K562 (cell line): ENCODE results near the gene ACTN4. TPM values are rescaled to one million over a fixed set of nuclear protein-coding genes. Genes with fewer than 3 reads are reported as not detected.

Source experiments
- ADNP ChIP-seq: fragments of 200-800 bp; sonication (Bioruptor generic); IDR thresholded peaks from 2 replicates; pipeline ENCODE4 v1.6.1; 2016; ENCODE audit warnings: missing genetic modification characterization, missing compliant biosample characterization
- CBFA2T3 ChIP-seq: fragments of 450-650 bp; IDR thresholded peaks from 2 replicates; pipeline ENCODE4 v1.6.1; 2017
- CSDE1 ChIP-seq, 2 experiments: fragments of 450-650 bp; IDR thresholded peaks; 2 replicates each; pipeline ENCODE4 v1.6.1; 2016; ENCODE audit warnings: mild to moderate bottlenecking in 1 of 2
- EP400 ChIP-seq: fragments of 450-650 bp; IDR thresholded peaks from 2 replicates; pipeline ENCODE4 v1.6.1; 2017; ENCODE audit warnings: antibody characterized with exemption, mild to moderate bottlenecking, moderate library complexity
- KDM4B ChIP-seq, 2 experiments: fragments of 450-650 bp in 1 of 2; sonication (generic) in 1 of 2; IDR thresholded peaks; 2 replicates each; pipeline ENCODE4 v1.6.1; 2016 to 2017; ENCODE audit warnings: borderline replicate concordance in 2 of 2, antibody characterized with exemption in 1 of 2, low read depth in 1 of 2, mild to moderate bottlenecking in 1 of 2
- KLF10 ChIP-seq: fragments of 250-450 bp; sonication (Bioruptor Pico); IDR thresholded peaks from 2 replicates; pipeline ENCODE4 v1.6.1; 2021; ENCODE audit warnings: matching md5 sums
- SMAD4 ChIP-seq: fragments of 250-450 bp; sonication (Bioruptor Pico); conservative IDR thresholded peaks from 2 replicates; pipeline ENCODE4 v1.8.0; 2021; ENCODE audit warnings: inconsistent platforms, mild to moderate bottlenecking, moderate library complexity
- STAT5A ChIP-seq: IDR thresholded peaks from 2 replicates; pipeline ENCODE4 v1.6.1; 2012; ENCODE audit warnings: low read length, inconsistent platforms, borderline replicate concordance
- XRCC5 ChIP-seq: fragments of 200-400 bp; formaldehyde crosslinking; IDR thresholded peaks from 2 replicates; pipeline ENCODE4 v1.6.1; 2017; ENCODE audit warnings: low read depth, mild to moderate bottlenecking, low read length
- YY1 ChIP-seq, 3 experiments: IDR thresholded peaks; 2 replicates each; pipeline ENCODE4 v1.6.1; 2011; ENCODE audit warnings: low read length in 2 of 3, mild to moderate bottlenecking in 2 of 3, moderate library complexity in 2 of 3, borderline replicate concordance in 1 of 3, control low read depth in 1 of 3, low read depth in 1 of 3; ENCODE audit not compliant: insufficient read depth in 3 of 3, insufficient replicate concordance in 2 of 3, control insufficient read depth in 1 of 3, insufficient read length in 1 of 3; ENCODE audit errors: extremely low read depth in 1 of 3
- ZNF696 ChIP-seq: fragments of 250-450 bp; sonication (Bioruptor Pico); conservative IDR thresholded peaks from 2 replicates; pipeline ENCODE4 v1.4.0; 2020; ENCODE audit warnings: mild to moderate bottlenecking, moderate library complexity
- polyA plus RNA-seq, 8 experiments: library from polyadenylated mRNA; depleted of rRNA in 4 of 8; stranded (reverse) in 5 of 8; unstranded in 3 of 8; fragments of >200 nt; fragmentation: Nextera tagmentation in 2 of 8; fragmentation: Illumina TruSeq in 1 of 8; extraction: Ambion mirVana in 2 of 8; extraction: Trizol in 1 of 8; gene quantifications; 2 replicates each; pipeline versions ENCODE4 v1.2.1 to v1.2.3, GENCODE V29; 2011 to 2014; ENCODE audit warnings: inconsistent platforms in 1 of 8, missing spikeins in 1 of 8
- total RNA-seq, 7 experiments: library from RNA; depleted of rRNA in 6 of 7; stranded (reverse); fragments of >200 nt in 6 of 7; fragmentation: Illumina TruSeq in 2 of 7; extraction: Trizol in 2 of 7; gene quantifications; 2 replicates each; pipeline versions ENCODE4 v1.2.1 to v1.2.3, GENCODE V29; 2011 to 2021; ENCODE audit warnings: low replicate concordance in 1 of 7
- TF ChIP-seq, protein P1 (sequence below): fragments of 250-450 bp; sonication (Bioruptor Pico); IDR thresholded peaks from 2 replicates; pipeline ENCODE4 v1.4.0; 2020; ENCODE audit warnings: mild to moderate bottlenecking, moderate library complexity, borderline replicate concordance
- TF ChIP-seq, protein P2 (sequence below): fragments of 250-450 bp; sonication (Bioruptor Pico); IDR thresholded peaks from 2 replicates; pipeline ENCODE4 v1.4.0; 2020; ENCODE audit warnings: mild to moderate bottlenecking, moderate library complexity
- TF ChIP-seq, protein P3 (sequence below): sonication (generic); formaldehyde crosslinking; IDR thresholded peaks from 2 replicates; pipeline ENCODE4 v1.8.0; 2022; ENCODE audit warnings: mild to moderate bottlenecking, low read depth, missing genetic modification reagents
- TF ChIP-seq, protein P4 (sequence below): sonication (generic); formaldehyde crosslinking; IDR thresholded peaks from 2 replicates; pipeline ENCODE4 v1.8.1; 2023; ENCODE audit warnings: mild to moderate bottlenecking, missing genetic modification reagents
- TF ChIP-seq, protein P5 (sequence below): fragments of 450-650 bp; formaldehyde crosslinking; IDR thresholded peaks from 2 replicates; pipeline ENCODE4 v1.4.0; 2020; ENCODE audit warnings: mild to moderate bottlenecking, mixed read lengths

The ACTN4 gene
- total and polyA plus RNA-seq, 9 of the 15 experiments (the other 6 are each of a cell fraction or from before 2014, with no cell fraction given) = 3.1 to 385 (median 125) TPM

DNA sequence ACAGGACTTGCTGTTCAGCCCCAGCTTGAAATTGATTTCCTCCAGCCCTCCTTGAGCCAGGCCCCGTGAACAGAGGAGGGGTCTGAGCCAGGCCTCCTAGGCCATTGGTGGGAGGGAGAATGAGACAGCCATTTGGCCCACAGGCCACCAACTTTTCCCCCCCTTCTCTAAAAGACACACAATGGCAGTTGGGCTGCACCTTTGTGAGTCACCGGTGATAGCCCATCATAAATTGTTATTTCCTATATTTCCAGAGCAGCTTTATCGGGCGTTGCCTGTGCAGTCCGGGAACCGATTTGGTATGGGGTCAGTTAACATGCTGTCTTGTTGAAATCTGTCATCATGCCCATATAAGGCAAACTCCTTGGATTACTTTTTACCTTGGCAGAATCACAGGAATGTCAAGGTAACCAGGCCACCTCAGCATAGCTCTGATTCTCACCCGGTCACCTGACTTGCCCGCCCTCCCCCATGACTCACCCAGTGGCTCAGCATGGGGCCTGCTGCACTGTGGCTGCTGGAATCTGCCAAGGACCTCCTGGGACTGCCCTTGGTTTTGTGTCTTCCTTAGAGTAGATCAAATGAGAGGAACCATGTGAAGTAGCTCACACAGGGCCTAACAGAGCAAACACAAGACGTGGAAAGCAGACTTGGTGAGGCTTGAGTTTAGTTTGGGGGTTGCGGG lies 36.1 kb downstream of the ACTN4 start (continued):
- TF ChIP-seq, protein P1, sequence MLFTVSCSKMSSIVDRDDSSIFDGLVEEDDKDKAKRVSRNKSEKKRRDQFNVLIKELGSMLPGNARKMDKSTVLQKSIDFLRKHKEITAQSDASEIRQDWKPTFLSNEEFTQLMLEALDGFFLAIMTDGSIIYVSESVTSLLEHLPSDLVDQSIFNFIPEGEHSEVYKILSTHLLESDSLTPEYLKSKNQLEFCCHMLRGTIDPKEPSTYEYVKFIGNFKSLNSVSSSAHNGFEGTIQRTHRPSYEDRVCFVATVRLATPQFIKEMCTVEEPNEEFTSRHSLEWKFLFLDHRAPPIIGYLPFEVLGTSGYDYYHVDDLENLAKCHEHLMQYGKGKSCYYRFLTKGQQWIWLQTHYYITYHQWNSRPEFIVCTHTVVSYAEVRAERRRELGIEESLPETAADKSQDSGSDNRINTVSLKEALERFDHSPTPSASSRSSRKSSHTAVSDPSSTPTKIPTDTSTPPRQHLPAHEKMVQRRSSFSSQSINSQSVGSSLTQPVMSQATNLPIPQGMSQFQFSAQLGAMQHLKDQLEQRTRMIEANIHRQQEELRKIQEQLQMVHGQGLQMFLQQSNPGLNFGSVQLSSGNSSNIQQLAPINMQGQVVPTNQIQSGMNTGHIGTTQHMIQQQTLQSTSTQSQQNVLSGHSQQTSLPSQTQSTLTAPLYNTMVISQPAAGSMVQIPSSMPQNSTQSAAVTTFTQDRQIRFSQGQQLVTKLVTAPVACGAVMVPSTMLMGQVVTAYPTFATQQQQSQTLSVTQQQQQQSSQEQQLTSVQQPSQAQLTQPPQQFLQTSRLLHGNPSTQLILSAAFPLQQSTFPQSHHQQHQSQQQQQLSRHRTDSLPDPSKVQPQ (CRISPR knock-in tag) = no peak
- TF ChIP-seq ADNP (tag) = no peak
- TF ChIP-seq STAT5A = no peak
- TF ChIP-seq CSDE1 (IDR thresholded peaks at IDR 0.05) = no peak
- TF ChIP-seq, protein P2, sequence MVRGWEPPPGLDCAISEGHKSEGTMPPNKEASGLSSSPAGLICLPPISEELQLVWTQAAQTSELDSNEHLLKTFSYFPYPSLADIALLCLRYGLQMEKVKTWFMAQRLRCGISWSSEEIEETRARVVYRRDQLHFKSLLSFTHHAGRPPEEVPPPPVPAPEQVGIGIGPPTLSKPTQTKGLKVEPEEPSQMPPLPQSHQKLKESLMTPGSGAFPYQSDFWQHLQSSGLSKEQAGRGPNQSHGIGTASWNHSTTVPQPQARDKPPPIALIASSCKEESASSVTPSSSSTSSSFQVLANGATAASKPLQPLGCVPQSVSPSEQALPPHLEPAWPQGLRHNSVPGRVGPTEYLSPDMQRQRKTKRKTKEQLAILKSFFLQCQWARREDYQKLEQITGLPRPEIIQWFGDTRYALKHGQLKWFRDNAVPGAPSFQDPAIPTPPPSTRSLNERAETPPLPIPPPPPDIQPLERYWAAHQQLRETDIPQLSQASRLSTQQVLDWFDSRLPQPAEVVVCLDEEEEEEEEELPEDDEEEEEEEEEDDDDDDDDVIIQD (CRISPR knock-in tag) = no peak
- peak; percentile 39; the same call in 1 of the 2 replicates for TF ChIP-seq EP400
- TF ChIP-seq, protein P3, sequence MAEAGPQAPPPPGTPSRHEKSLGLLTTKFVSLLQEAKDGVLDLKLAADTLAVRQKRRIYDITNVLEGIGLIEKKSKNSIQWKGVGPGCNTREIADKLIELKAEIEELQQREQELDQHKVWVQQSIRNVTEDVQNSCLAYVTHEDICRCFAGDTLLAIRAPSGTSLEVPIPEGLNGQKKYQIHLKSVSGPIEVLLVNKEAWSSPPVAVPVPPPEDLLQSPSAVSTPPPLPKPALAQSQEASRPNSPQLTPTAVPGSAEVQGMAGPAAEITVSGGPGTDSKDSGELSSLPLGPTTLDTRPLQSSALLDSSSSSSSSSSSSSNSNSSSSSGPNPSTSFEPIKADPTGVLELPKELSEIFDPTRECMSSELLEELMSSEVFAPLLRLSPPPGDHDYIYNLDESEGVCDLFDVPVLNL (CRISPR knock-in tag) = no peak
- peak; percentile 46; the same call in 1 of the 2 replicates for TF ChIP-seq SMAD4 (CRISPR knock-in tag)
- TF ChIP-seq KDM4B (IDR thresholded peaks at IDR 0.05; ENCODE audit: borderline replicate concordance in 2 of 2, low read depth in 1 of 2) = no peak
- TF ChIP-seq XRCC5 = peak; percentile 55
- peak in 2 of 3 experiments; percentile 22 to 35 for TF ChIP-seq YY1 (IDR thresholded peaks at IDR 0.05; ENCODE audit: borderline replicate concordance in 1 of 3, control insufficient read depth in 1 of 3, extremely low read depth in 1 of 3, insufficient read depth in 3 of 3, insufficient read length in 1 of 3, insufficient replicate concordance in 2 of 3, low read depth in 1 of 3, low read length in 2 of 3)
- TF ChIP-seq CBFA2T3 = peak; percentile 70
- no peak for TF ChIP-seq KLF10
- TF ChIP-seq ZNF696 (CRISPR knock-in tag) = no peak
- TF ChIP-seq, protein P4, sequence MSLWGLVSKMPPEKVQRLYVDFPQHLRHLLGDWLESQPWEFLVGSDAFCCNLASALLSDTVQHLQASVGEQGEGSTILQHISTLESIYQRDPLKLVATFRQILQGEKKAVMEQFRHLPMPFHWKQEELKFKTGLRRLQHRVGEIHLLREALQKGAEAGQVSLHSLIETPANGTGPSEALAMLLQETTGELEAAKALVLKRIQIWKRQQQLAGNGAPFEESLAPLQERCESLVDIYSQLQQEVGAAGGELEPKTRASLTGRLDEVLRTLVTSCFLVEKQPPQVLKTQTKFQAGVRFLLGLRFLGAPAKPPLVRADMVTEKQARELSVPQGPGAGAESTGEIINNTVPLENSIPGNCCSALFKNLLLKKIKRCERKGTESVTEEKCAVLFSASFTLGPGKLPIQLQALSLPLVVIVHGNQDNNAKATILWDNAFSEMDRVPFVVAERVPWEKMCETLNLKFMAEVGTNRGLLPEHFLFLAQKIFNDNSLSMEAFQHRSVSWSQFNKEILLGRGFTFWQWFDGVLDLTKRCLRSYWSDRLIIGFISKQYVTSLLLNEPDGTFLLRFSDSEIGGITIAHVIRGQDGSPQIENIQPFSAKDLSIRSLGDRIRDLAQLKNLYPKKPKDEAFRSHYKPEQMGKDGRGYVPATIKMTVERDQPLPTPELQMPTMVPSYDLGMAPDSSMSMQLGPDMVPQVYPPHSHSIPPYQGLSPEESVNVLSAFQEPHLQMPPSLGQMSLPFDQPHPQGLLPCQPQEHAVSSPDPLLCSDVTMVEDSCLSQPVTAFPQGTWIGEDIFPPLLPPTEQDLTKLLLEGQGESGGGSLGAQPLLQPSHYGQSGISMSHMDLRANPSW = 0 out of 2 replicates have a peak, but pooled peaks have one; percentile 27
- TF ChIP-seq, protein P5, sequence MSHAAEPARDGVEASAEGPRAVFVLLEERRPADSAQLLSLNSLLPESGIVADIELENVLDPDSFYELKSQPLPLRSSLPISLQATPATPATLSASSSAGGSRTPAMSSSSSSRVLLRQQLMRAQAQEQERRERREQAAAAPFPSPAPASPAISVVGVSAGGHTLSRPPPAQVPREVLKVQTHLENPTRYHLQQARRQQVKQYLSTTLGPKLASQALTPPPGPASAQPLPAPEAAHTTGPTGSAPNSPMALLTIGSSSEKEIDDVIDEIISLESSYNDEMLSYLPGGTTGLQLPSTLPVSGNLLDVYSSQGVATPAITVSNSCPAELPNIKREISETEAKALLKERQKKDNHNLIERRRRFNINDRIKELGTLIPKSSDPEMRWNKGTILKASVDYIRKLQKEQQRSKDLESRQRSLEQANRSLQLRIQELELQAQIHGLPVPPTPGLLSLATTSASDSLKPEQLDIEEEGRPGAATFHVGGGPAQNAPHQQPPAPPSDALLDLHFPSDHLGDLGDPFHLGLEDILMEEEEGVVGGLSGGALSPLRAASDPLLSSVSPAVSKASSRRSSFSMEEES (CRISPR knock-in tag) = peak; percentile 61
